Mammary epithelial cell (primary cell): ENCODE measurements around the gene PRKCH.

Experiments used
- EZH2 ChIP-seq: IDR thresholded peaks from 2 replicates; pipeline ENCODE4 v1.6.1; 2012; ENCODE audit warnings: low read length, inconsistent platforms, borderline replicate concordance
- TF ChIP-seq, protein P1 (sequence below), 2 donors: IDR thresholded peaks in 1 of 2; conservative IDR thresholded peaks in 1 of 2; 2 replicates each; pipeline ENCODE4 v1.5.1; 2011 to 2012; ENCODE audit warnings: inconsistent platforms in 2 of 2, low read length in 2 of 2, mild to moderate bottlenecking in 2 of 2, control low read depth in 1 of 2, low read depth in 1 of 2; ENCODE audit not compliant: insufficient read depth in 1 of 2; ENCODE audit errors: extremely low read depth in 1 of 2

DNA sequence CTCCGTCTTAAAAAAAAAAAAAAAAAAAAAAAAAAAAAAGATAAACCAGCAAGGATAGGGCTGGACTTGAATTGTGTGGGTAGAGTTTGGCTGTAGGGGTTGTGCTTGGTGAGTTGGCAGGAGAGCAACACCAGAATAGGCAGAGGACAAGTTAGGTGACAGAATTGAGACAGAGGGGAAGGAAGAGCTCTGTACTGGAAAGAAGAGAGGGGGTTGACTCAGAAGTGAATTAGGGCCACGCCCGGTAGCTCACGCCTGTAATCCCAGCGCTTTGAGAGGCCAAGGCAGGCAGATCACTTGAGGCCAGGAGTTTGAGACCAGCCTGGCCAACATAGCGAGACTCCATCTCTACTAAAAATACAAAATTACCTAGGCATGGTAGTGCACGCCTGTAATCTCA, 34.2 kb upstream of the PRKCH start:
- TF ChIP-seq, protein P1, sequence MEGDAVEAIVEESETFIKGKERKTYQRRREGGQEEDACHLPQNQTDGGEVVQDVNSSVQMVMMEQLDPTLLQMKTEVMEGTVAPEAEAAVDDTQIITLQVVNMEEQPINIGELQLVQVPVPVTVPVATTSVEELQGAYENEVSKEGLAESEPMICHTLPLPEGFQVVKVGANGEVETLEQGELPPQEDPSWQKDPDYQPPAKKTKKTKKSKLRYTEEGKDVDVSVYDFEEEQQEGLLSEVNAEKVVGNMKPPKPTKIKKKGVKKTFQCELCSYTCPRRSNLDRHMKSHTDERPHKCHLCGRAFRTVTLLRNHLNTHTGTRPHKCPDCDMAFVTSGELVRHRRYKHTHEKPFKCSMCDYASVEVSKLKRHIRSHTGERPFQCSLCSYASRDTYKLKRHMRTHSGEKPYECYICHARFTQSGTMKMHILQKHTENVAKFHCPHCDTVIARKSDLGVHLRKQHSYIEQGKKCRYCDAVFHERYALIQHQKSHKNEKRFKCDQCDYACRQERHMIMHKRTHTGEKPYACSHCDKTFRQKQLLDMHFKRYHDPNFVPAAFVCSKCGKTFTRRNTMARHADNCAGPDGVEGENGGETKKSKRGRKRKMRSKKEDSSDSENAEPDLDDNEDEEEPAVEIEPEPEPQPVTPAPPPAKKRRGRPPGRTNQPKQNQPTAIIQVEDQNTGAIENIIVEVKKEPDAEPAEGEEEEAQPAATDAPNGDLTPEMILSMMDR (conservative IDR thresholded peaks at IDR 0.05 in 1 of 2, IDR thresholded peaks at IDR 0.05 in 1 of 2; ENCODE audit: extremely low read depth in 1 of 2, insufficient read depth in 1 of 2, low read depth in 1 of 2, low read length in 2 of 2), result no peak
- TF ChIP-seq EZH2, result no peak
